ENCODE results near the gene TBC1D16.

Gene TBC1D16

DNA sequence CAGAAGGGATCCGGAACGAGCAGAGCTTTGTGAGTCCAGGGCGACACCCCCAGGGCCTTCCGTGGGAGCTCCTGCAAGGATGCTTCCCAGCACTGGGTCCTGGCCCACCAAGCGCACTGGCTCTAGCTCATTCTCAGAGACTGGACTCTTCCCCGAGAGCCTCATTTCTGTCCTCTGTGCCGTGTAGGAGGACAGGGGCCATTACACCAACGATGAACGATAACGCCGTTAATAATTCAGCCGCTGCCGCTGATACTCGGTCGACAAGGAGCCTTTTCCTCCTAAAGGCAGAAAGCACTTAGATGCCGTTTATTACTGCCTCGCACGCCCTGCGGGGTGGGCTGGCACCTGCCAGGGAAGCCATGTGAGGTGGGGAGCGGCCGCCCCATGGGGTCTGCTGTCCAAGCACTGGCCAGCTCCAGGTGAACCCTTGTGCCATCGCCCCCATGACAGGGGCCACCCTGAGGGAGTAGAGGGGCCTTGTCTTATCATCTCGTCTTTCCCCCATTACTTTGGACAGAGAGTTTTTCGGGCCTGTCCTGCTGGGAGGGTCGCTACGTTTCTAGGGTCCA lies 33.5 kb downstream of the TBC1D16 start:
- H3K4me3 ChIP-seq (ENCODE audit: low read length): no peak overlapping the region
- TF ChIP-seq, protein P1, sequence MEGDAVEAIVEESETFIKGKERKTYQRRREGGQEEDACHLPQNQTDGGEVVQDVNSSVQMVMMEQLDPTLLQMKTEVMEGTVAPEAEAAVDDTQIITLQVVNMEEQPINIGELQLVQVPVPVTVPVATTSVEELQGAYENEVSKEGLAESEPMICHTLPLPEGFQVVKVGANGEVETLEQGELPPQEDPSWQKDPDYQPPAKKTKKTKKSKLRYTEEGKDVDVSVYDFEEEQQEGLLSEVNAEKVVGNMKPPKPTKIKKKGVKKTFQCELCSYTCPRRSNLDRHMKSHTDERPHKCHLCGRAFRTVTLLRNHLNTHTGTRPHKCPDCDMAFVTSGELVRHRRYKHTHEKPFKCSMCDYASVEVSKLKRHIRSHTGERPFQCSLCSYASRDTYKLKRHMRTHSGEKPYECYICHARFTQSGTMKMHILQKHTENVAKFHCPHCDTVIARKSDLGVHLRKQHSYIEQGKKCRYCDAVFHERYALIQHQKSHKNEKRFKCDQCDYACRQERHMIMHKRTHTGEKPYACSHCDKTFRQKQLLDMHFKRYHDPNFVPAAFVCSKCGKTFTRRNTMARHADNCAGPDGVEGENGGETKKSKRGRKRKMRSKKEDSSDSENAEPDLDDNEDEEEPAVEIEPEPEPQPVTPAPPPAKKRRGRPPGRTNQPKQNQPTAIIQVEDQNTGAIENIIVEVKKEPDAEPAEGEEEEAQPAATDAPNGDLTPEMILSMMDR (conservative IDR thresholded peaks at IDR 0.05; ENCODE audit: low read depth, low read length): no peak
- DNase-seq (ENCODE audit: low read depth): no peak

DNA sequence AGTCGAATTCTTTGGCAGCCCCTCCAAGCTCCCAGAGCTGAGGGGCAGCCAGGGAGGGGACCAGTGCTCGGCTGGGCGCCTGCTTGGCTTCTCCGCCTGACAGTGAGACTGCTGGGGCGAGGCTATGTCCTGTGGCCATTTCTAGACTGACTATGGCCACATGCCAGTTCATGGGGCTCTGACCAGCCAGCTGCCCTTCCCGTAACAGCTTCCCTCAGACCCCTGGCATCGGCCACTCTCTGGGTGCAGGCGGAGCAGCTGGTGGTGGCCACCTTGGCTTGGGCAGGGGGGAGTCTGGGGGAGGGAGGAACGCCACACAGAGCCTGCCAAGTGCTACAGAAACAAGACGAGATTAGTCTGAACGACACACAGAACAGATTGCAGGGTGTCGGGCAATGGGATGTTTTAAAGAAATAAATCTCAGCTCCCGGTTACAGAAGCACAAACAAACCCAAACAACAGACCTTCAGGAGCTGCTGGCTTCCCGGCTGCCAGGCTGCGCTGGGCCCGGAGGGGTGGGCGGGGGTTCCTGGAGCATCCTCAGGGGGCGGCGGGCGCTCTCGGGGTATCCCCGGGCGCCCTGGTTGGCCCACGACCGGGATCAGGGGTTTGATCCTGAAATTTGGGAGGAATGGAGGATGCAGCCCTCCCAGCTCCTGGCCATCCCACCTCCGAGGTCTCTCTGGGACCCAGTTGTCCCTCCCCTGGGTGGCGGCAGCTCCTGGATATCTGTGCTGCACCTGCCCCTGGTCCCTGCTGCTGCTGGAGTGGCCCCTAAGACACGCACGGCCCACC lies 34.5 kb downstream of the TBC1D16 start:
- TF ChIP-seq, protein P1 (conservative IDR thresholded peaks at IDR 0.05; ENCODE audit: low read depth, low read length): no peak
- no peak overlapping the region for H3K4me3 ChIP-seq (ENCODE audit: low read length)
- DNase-seq (ENCODE audit: low read depth): no peak

DNA sequence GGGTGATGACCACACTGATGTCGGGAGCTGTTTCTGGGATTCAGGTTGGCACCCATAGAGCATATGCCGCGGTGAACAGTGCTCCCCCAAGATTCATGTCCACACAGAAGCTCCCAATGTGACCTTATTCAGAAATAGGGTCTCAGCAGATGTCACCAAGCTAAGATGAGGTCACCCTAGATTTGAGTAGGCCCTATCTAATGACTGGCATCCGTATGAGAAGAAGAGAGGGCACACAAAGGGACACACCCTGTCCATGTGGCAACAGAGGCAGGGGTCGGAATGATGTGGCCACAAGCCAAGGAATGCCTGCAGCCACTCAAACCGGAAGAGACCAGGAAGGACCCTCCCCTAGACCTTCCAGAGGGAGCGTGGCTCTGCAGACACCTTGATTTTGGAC lies 35.5 kb downstream of the TBC1D16 start:
- no peak overlapping the region for H3K4me3 ChIP-seq (ENCODE audit: low read length)
- TF ChIP-seq, protein P1 (conservative IDR thresholded peaks at IDR 0.05; ENCODE audit: low read depth, low read length): no peak
- no peak for DNase-seq (ENCODE audit: low read depth)

DNA sequence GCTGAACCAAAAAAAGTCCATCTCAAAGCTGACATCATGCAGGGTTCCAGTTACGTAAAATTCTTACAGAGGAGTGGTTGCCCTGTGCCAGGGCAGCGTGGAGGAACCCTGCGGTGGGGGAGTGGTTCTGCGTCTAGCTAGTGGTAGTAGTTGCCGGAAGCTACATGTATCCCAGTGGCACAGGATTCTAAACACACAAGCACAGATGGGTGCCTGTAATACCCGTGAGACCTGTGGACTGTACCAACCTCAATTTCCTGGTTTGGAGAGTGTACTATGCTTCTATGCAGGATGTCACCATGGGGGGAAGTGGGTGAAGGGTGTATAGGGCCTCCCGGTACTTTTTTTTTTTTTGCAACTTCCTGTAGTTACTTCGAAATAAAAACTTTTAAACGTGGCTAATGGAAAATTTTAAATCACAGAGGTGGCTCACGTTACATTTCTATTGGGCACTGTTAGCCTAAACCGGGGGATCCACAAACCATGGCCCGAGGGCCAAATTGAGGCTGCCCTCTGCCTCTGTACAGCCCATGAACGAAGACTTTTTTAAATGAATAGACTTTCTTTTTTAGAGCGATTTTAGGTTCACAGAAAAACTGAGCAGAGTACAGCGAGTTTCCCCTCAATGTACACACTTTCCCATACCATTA lies 38.5 kb downstream of the TBC1D16 start:
- H3K4me3 ChIP-seq (ENCODE audit: low read length): no peak overlapping the region
- TF ChIP-seq, protein P1 (conservative IDR thresholded peaks at IDR 0.05; ENCODE audit: low read depth, low read length): no peak
- no peak for DNase-seq (ENCODE audit: low read depth)

DNA sequence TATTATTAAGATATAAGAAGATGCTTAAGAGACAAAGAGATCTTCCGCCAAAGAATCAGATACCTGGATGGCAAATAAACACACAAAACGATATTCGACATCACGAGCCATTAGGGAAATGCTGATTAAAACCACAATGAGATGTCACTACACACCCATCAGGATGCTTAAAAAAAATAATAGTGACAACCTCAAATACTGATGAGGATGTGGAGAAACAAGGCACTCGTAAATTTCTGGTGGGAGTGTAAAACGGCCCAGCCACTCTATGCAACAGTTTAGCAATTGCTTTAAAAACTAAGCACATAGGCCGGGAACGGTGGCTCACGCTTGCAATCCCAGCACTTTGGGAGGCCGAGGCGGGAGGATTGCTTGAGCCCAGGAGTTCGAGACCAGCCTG lies 39.4 kb downstream of the TBC1D16 start:
- H3K4me3 ChIP-seq (ENCODE audit: low read length): no peak overlapping the region
- DNase-seq (ENCODE audit: low read depth): no peak
- TF ChIP-seq, protein P1 (conservative IDR thresholded peaks at IDR 0.05; ENCODE audit: low read depth, low read length): no peak

DNA sequence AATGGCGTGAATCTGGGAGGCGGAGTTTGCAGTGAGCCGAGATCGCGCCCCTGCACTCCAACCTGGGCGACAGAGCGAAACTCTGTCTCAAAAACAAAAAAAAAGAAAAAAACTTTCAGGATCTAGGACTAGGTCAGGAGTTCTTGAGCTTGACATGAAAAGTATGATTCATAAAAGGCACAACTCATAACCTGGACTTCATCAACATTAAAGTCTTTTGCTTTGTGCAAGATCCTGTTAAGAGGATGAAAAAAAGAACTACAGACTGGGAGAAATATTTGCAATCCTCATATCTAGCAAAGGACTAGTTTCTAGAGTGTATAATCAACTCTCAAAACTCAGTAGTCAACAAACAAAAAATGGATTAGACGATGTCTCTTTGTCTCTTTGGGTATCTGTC lies 40.0 kb downstream of the TBC1D16 start:
- TF ChIP-seq, protein P1 (conservative IDR thresholded peaks at IDR 0.05; ENCODE audit: low read depth, low read length): no peak
- DNase-seq (ENCODE audit: low read depth): no peak
- H3K4me3 ChIP-seq (ENCODE audit: low read length): no peak overlapping the region

All from retinal pigment epithelial cell (primary cell).